ENCODE results near the gene SP2. TPM values are rescaled to one million over a fixed set of nuclear protein-coding genes. Genes with fewer than 3 reads are reported as not detected.

The SP2 gene
- total and polyA plus RNA-seq, 2 of the 8 experiments (the other 6 are each of a cell fraction or from before 2014, with no cell fraction given), result 5.6 to 13.8 TPM

DNA sequence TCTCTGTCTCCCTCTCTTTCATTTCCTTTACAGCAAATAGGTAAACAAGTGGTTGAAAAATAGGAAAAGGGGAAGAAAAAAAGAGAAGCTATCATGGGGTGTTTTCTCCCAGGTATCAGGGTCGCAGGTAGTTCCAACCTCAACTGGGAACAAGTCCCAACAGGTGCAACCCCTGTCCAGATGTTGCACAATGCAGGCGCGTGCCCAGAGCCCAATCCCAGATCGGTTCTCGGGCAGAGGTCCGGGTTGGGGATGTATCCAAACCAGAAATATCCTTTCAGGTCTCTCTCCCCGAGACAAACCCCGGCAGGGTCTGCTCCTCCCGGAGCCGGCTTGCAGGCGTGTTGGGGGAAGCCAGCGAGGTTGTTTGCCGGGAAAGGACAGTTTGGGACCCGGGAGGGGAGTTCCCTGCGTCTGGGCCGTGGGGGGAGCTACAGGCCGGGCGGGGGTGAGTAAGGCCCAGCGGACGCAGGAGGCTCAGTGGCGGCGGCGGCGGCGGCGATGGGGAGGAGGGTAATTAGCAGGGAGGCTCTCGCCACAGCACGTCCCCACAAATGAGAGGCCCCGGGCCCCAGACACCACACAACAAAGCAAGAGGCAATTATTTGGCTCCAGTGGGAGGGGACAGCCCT, 23.9 kb upstream of the SP2 start (continued):
- TF ChIP-seq, protein P1, sequence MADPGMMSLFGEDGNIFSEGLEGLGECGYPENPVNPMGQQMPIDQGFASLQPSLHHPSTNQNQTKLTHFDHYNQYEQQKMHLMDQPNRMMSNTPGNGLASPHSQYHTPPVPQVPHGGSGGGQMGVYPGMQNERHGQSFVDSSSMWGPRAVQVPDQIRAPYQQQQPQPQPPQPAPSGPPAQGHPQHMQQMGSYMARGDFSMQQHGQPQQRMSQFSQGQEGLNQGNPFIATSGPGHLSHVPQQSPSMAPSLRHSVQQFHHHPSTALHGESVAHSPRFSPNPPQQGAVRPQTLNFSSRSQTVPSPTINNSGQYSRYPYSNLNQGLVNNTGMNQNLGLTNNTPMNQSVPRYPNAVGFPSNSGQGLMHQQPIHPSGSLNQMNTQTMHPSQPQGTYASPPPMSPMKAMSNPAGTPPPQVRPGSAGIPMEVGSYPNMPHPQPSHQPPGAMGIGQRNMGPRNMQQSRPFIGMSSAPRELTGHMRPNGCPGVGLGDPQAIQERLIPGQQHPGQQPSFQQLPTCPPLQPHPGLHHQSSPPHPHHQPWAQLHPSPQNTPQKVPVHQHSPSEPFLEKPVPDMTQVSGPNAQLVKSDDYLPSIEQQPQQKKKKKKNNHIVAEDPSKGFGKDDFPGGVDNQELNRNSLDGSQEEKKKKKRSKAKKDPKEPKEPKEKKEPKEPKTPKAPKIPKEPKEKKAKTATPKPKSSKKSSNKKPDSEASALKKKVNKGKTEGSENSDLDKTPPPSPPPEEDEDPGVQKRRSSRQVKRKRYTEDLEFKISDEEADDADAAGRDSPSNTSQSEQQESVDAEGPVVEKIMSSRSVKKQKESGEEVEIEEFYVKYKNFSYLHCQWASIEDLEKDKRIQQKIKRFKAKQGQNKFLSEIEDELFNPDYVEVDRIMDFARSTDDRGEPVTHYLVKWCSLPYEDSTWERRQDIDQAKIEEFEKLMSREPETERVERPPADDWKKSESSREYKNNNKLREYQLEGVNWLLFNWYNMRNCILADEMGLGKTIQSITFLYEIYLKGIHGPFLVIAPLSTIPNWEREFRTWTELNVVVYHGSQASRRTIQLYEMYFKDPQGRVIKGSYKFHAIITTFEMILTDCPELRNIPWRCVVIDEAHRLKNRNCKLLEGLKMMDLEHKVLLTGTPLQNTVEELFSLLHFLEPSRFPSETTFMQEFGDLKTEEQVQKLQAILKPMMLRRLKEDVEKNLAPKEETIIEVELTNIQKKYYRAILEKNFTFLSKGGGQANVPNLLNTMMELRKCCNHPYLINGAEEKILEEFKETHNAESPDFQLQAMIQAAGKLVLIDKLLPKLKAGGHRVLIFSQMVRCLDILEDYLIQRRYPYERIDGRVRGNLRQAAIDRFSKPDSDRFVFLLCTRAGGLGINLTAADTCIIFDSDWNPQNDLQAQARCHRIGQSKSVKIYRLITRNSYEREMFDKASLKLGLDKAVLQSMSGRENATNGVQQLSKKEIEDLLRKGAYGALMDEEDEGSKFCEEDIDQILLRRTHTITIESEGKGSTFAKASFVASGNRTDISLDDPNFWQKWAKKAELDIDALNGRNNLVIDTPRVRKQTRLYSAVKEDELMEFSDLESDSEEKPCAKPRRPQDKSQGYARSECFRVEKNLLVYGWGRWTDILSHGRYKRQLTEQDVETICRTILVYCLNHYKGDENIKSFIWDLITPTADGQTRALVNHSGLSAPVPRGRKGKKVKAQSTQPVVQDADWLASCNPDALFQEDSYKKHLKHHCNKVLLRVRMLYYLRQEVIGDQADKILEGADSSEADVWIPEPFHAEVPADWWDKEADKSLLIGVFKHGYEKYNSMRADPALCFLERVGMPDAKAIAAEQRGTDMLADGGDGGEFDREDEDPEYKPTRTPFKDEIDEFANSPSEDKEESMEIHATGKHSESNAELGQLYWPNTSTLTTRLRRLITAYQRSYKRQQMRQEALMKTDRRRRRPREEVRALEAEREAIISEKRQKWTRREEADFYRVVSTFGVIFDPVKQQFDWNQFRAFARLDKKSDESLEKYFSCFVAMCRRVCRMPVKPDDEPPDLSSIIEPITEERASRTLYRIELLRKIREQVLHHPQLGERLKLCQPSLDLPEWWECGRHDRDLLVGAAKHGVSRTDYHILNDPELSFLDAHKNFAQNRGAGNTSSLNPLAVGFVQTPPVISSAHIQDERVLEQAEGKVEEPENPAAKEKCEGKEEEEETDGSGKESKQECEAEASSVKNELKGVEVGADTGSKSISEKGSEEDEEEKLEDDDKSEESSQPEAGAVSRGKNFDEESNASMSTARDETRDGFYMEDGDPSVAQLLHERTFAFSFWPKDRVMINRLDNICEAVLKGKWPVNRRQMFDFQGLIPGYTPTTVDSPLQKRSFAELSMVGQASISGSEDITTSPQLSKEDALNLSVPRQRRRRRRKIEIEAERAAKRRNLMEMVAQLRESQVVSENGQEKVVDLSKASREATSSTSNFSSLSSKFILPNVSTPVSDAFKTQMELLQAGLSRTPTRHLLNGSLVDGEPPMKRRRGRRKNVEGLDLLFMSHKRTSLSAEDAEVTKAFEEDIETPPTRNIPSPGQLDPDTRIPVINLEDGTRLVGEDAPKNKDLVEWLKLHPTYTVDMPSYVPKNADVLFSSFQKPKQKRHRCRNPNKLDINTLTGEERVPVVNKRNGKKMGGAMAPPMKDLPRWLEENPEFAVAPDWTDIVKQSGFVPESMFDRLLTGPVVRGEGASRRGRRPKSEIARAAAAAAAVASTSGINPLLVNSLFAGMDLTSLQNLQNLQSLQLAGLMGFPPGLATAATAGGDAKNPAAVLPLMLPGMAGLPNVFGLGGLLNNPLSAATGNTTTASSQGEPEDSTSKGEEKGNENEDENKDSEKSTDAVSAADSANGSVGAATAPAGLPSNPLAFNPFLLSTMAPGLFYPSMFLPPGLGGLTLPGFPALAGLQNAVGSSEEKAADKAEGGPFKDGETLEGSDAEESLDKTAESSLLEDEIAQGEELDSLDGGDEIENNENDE (IDR thresholded peaks at IDR 0.05; ENCODE audit: insufficient replicate concordance, low read length), result no peak
- no peak for TF ChIP-seq TAF7 (optimal IDR thresholded peaks at IDR 0.05; ENCODE audit: borderline replicate concordance, low read depth, low read length)
- TF ChIP-seq, protein P2, sequence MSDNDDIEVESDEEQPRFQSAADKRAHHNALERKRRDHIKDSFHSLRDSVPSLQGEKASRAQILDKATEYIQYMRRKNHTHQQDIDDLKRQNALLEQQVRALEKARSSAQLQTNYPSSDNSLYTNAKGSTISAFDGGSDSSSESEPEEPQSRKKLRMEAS (IDR thresholded peaks at IDR 0.05), result no peak
- TF ChIP-seq SRF (IDR thresholded peaks at IDR 0.05; ENCODE audit: low read depth, low read length), result no peak
- no peak for TF ChIP-seq TAF1 (IDR thresholded peaks at IDR 0.05; ENCODE audit: low read depth, low read length)
- TF ChIP-seq HDAC2 (IDR thresholded peaks at IDR 0.05; ENCODE audit: borderline replicate concordance in 1 of 2, low read depth in 2 of 2, low read length in 2 of 2), result no peak
- TF ChIP-seq JUND (IDR thresholded peaks at IDR 0.05; ENCODE audit: low read length), result no peak
- no peak for TF ChIP-seq SIN3A (conservative IDR thresholded peaks at IDR 0.05 in 1 of 2, IDR thresholded peaks at IDR 0.05 in 1 of 2; ENCODE audit: low read depth in 1 of 2, low read length in 2 of 2)
- peak; percentile 30; the same call in 1 of the 2 replicates for TF ChIP-seq SUZ12 (IDR thresholded peaks at IDR 0.05; ENCODE audit: low read length)
